GM12878 (cell line): Measurements from ENCODE around the gene XPO6. TPM values are rescaled to one million over a fixed set of nuclear protein-coding genes. Genes with fewer than 3 reads are reported as not detected.

ENCODE experiments used
- ATAC-seq: fragments of 200-7000 bp; cut with Tn5 transposase; 3 replicates; pipeline ENCODE4 v1.9.1; 2020; ENCODE audit warnings: mild to moderate bottlenecking, moderate library complexity
- BruUV-seq: library from RNA; stranded (reverse); fragments of 400-500 nt; replicated peaks from 2 replicates; lab custom pipeline; 2021; lab: Mats Ljungman, UMichigan
- CTCF ChIA-PET: fragments of 300-600 bp; sonication (Branson Sonifier 250); formaldehyde crosslinking; extraction: SDS; loops from one replicate; lab custom pipeline; 2021; ENCODE audit warnings: inconsistent platforms; lab: Yijun Ruan, JAX
- POLR2A ChIA-PET: fragments of 350-600 bp; formaldehyde crosslinking; extraction: SDS; loops from one replicate; lab custom pipeline; 2021; ENCODE audit warnings: inconsistent platforms; lab: Charles Lee
- RAD21 ChIA-PET: fragments of 300-600 bp; sonication (Branson Sonifier 250); formaldehyde crosslinking; loops from one replicate; lab custom pipeline; 2023; ENCODE audit warnings: antibody characterized with exemption; ENCODE audit not compliant: unreplicated experiment; lab: Charles Lee
- SMC1A ChIA-PET: fragments of 300-600 bp; sonication (Branson Sonifier 250); formaldehyde crosslinking; loops from one replicate; lab custom pipeline; 2023; ENCODE audit not compliant: unreplicated experiment, uncharacterized antibody; lab: Charles Lee
- DNase-seq: peaks from one replicate; pipeline ENCODE4 v3.0.0-alpha.2; 2011; ENCODE audit warnings: low read depth, low spot score
- FAIRE-seq: peaks from 3 replicates; lab custom pipeline; 2011; peaks lifted over from hg19 to GRCh38; lab: Jason Lieb, UNC
- H2AFZ ChIP-seq: 2 replicates; pipeline ENCODE4 v1.6.0; 2011; ENCODE audit warnings: low read depth, low read length, control low read depth; ENCODE audit not compliant: control insufficient read depth
- H3K27ac ChIP-seq: 2 replicates; pipeline ENCODE4 v1.5.1; 2011; ENCODE audit warnings: control low read depth; ENCODE audit not compliant: control insufficient read depth, insufficient read depth
- H3K27me3 ChIP-seq, 2 experiments: replicated peaks in 1 of 2; 2 replicates each; pipeline versions ENCODE4 v1.6.0 to v1.6.1; 2011; ENCODE audit warnings: low read length in 1 of 2; ENCODE audit not compliant: control insufficient read depth in 2 of 2, insufficient read depth in 2 of 2
- H3K36me3 ChIP-seq, 2 experiments: 2 replicates each; pipeline ENCODE4 v1.5.1; 2011; ENCODE audit warnings: low read length in 1 of 2; ENCODE audit not compliant: control insufficient read depth in 2 of 2, insufficient read depth in 2 of 2
- H3K4me1 ChIP-seq: 2 replicates; pipeline ENCODE4 v1.6.1; 2011; ENCODE audit warnings: mild to moderate bottlenecking, low read length, moderate library complexity, mixed read lengths; ENCODE audit not compliant: control insufficient read depth, insufficient read depth
- H3K4me2 ChIP-seq: 2 replicates; pipeline ENCODE4 v1.6.0; 2011; ENCODE audit warnings: control low read depth; ENCODE audit not compliant: control insufficient read depth, insufficient read depth
- H3K4me3 ChIP-seq: fragments of 200-600 bp; sonication (generic); 2 replicates; pipeline ENCODE4 v1.5.1; 2016
- H3K79me2 ChIP-seq: 2 replicates; pipeline ENCODE4 v1.6.0; 2011; ENCODE audit warnings: low read length; ENCODE audit not compliant: control insufficient read depth, insufficient read depth
- H3K9ac ChIP-seq: 2 replicates; pipeline ENCODE4 v1.8.0; 2011; ENCODE audit warnings: low read length, control low read depth, mixed read lengths; ENCODE audit not compliant: control insufficient read depth, insufficient read depth
- H3K9me3 ChIP-seq: replicated peaks from 3 replicates; pipeline ENCODE4 v1.5.1; 2011; ENCODE audit warnings: mild to moderate bottlenecking, low read length; ENCODE audit not compliant: control insufficient read depth, insufficient read depth
- H4K20me1 ChIP-seq: 2 replicates; pipeline ENCODE4 v1.6.0; 2011; ENCODE audit not compliant: control insufficient read depth, insufficient read depth
- ASH2L ChIP-seq: fragments of 300-600, 200-600 bp; sonication (generic); IDR thresholded peaks from 2 replicates; pipeline ENCODE4 v1.6.1; 2017; ENCODE audit warnings: low read depth, mild to moderate bottlenecking, borderline replicate concordance
- BCL3 ChIP-seq: IDR thresholded peaks from 2 replicates; pipeline ENCODE4 v1.6.1; 2011; ENCODE audit warnings: borderline replicate concordance, low read depth, mild to moderate bottlenecking, moderate library complexity, low read length; ENCODE audit not compliant: insufficient read depth, poor library complexity, severe bottlenecking
- CREB1 ChIP-seq: IDR thresholded peaks from 2 replicates; pipeline ENCODE4 v1.6.1; 2012; ENCODE audit warnings: low read depth, mild to moderate bottlenecking, inconsistent platforms
- GABPA ChIP-seq: IDR thresholded peaks from 2 replicates; pipeline ENCODE4 v1.6.1; 2014; ENCODE audit warnings: antibody characterized with exemption, low read depth, mild to moderate bottlenecking, inconsistent platforms
- HDAC6 ChIP-seq: fragments of 200-600 bp; sonication (generic); IDR thresholded peaks from one replicate; pipeline ENCODE4 v1.8.0; 2017; ENCODE audit warnings: antibody characterized with exemption; ENCODE audit not compliant: unreplicated experiment
- PAX8 ChIP-seq: fragments of 450-650 bp; IDR thresholded peaks from 2 replicates; pipeline ENCODE4 v1.6.1; 2017; ENCODE audit warnings: mild to moderate bottlenecking, moderate library complexity
- POLR2AphosphoS5 ChIP-seq: IDR thresholded peaks from 2 replicates; pipeline ENCODE4 v1.6.1; 2011; ENCODE audit warnings: mild to moderate bottlenecking, low read length, inconsistent platforms
- TARDBP ChIP-seq: IDR thresholded peaks from 2 replicates; pipeline ENCODE4 v1.6.1; 2016; ENCODE audit warnings: borderline replicate concordance
- ZBTB33 ChIP-seq: fragments of 450-650 bp; IDR thresholded peaks from 2 replicates; pipeline ENCODE4 v1.6.1; 2017; ENCODE audit warnings: mild to moderate bottlenecking
- ZNF384 ChIP-seq: IDR thresholded peaks from 2 replicates; pipeline ENCODE4 v1.6.1; 2012; ENCODE audit warnings: low read depth, mild to moderate bottlenecking, low read length, improper control_type of control experiment, borderline replicate concordance
- ZSCAN29 ChIP-seq: fragments of 450-650 bp; IDR thresholded peaks from 2 replicates; pipeline ENCODE4 v1.6.1; 2017; ENCODE audit warnings: mild to moderate bottlenecking, moderate library complexity
- WGBS: methylation state at CpG from one replicate; pipeline ENCODE4 v1.1.6; 2016; ENCODE audit warnings: low lambda C conversion rate; ENCODE audit not compliant: insufficient replicate concordance, insufficient coverage; ENCODE audit errors: missing lambda C conversion rate; 5-methylcytosine and 5-hydroxymethylcytosine counted together
- in situ Hi-C: fragments of 300-500 bp; cut with MboI; formaldehyde crosslinking; loops from 9 replicates; pipeline ENCODE4 v1.14.3; 2018; ENCODE audit warnings: mixed read lengths
- intact Hi-C: fragments of 100-400 bp; cut with micrococcal nuclease; formaldehyde crosslinking; loops from one replicate; pipeline ENCODE4 v1.14.2; 2022; ENCODE audit not compliant: unreplicated experiment
- polyA plus RNA-seq, 11 experiments: library from polyadenylated mRNA; depleted of rRNA in 4 of 11; unstranded in 6 of 11; stranded (reverse) in 5 of 11; fragments of >200 nt; fragmentation: Nextera tagmentation in 4 of 11; fragmentation: Illumina TruSeq in 1 of 11; extraction: Ambion mirVana in 4 of 11; extraction: Trizol in 1 of 11; gene quantifications; 1 replicate in 1 of 11; 2 replicates in 10 of 11; pipeline versions ENCODE4 v1.2.1 to v1.2.3, GENCODE V29; 2011 to 2016; ENCODE audit warnings: inconsistent platforms in 2 of 11, missing spikeins in 2 of 11, low read depth in 1 of 11
- total RNA-seq, 4 experiments: library from RNA; depleted of rRNA in 3 of 4; stranded (reverse); fragments of >200 nt in 3 of 4; fragmentation: Illumina TruSeq in 1 of 4; extraction: Trizol in 1 of 4; gene quantifications; 2 replicates each; pipeline versions ENCODE4 v1.2.1 to v1.2.3, GENCODE V29; 2013 to 2021

Gene XPO6
- total and polyA plus RNA-seq, 10 of the 15 experiments (the other 5 are each of a cell fraction or from before 2014, with no cell fraction given) = 9.9 to 246 (median 110) TPM

GRCh38 chr16:28104404-28104803 is 107.4 kb downstream of the XPO6 start:
- Histone ChIP-seq H4K20me1 (no peaks in the 10 kb centered on the region), H2AFZ (no peak overlapping the region), H3K27ac (no peak overlapping the region), H3K36me3 (peaks cover 52 to 53% of the 10 kb centered on the region in 2 experiments), H3K4me3 (no peak overlapping the region), H3K79me2 (no peaks in the 10 kb centered on the region), H3K4me1 (no peaks in the 10 kb centered on the region), H3K4me2 (no peak overlapping the region), H3K9me3 (no peaks in the 10 kb centered on the region), H3K9ac (no peak overlapping the region), H3K27me3 (no peaks in the 10 kb centered on the region)
- ChIA-PET RAD21 (no interaction called here), POLR2A (no interaction called here), SMC1A (no interaction called here), CTCF (interaction anchor here (1.8 kb wide), 1 partner anchor 114 kb away, joined by 4 read pairs; no protein-coding TSS in a partner anchor)
- intact Hi-C loops = no loop called here
- TF ChIP-seq HDAC6 (no peak), CREB1 (no peak), ZNF384 (no peak), GABPA (no peak), ZSCAN29 (no peak), ASH2L (no peak)
- WGBS = 91% methylated on average over 16 of the region's 16 CpGs
- ATAC-seq = no peak
- no peak for DNase-seq
- in situ Hi-C loops = no loop called here
- FAIRE-seq = no peak
- no TSS peak for BruUV-seq

GRCh38 chr16:28103516-28104170 is 108.1 kb downstream of the XPO6 start:
- no peaks in the 10 kb centered on the region for H3K4me1 ChIP-seq
- H2AFZ ChIP-seq = no peak overlapping the region
- CTCF ChIA-PET = interaction anchor here (1.8 kb wide), 1 partner anchor 114 kb away, joined by 4 read pairs; no protein-coding TSS in a partner anchor
- SMC1A ChIA-PET = no interaction called here
- FAIRE-seq = no peak
- peaks cover 51 to 56% of the 10 kb centered on the region in 2 experiments for H3K36me3 ChIP-seq
- in situ Hi-C loops = no loop called here
- TF ChIP-seq TARDBP = no peak
- TF ChIP-seq ZBTB33 = no peak
- TF ChIP-seq BCL3 = no peak
- no peak for TF ChIP-seq PAX8
- TF ChIP-seq POLR2AphosphoS5 = 0 out of 2 replicates have a peak, but pooled peaks have one; percentile 5
- DNase-seq = no peak
- no peak overlapping the region for H3K4me2 ChIP-seq
- H3K9ac ChIP-seq = no peak overlapping the region
- ATAC-seq = no peak
- H3K27ac ChIP-seq = no peak overlapping the region
- no peaks in the 10 kb centered on the region for H3K79me2 ChIP-seq
- no peaks in the 10 kb centered on the region for H3K27me3 ChIP-seq
- no peaks in the 10 kb centered on the region for H3K9me3 ChIP-seq
- no TSS peak for BruUV-seq
- RAD21 ChIA-PET = no interaction called here
- WGBS = 96% methylated on average over 14 of the region's 14 CpGs
- POLR2A ChIA-PET = no interaction called here
- H3K4me3 ChIP-seq = no peak overlapping the region
- intact Hi-C loops = no loop called here
- no peaks in the 10 kb centered on the region for H4K20me1 ChIP-seq
